Activated CD4-positive, CD25-positive, alpha-beta regulatory T cell (primary cell): ENCODE results near the gene EPB41L2.
"Not testable (repeated sequence)": the region's sequence is repeated elsewhere in the genome, so short reads cannot be mapped to it uniquely, and the experiment has no call there.

Experiments used
- DNase-seq, 4 experiments: peaks; one replicate each; lab custom pipeline; 2025; lab: John Stamatoyannopoulos, UW

Gene EPB41L2

DNA sequence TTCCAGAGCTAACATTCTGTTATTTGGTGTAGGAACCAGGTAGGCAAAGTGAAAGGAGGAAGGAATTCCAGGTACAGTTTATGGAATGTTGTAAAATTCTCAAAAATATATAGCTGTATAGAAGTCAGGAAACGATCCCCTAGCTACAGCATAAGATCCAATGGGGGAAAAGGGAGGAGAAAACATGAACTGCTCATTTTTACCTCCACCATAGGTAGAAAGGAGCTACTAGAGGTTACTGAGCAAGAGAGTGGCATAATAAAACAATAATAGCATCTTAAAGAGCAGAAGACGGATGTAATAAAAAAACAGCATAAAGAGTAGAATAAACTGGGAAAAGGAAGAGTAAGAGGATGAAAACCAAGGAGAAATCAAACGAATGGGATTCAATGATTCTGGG is 26.9 kb downstream of the EPB41L2 start:
- DNase-seq: no peak

DNA sequence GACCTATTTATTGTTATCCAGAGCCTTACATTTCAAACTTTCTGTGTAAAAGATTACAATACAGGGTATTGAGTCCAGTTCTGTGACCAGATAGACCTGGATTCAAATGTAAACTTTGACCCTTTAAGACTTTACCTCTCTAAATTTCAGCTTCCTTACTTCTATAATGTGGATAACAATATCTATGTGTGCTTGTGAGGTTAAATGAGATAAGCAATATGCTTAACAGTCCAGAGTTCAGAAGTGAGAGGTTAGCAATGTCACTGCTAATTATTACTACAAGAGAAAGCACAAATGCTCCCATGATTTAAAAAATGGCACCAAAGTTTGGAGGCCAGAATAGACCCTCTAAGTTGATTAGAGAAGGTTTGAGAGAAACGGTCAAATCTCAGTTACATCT is 27.5 kb downstream of the EPB41L2 start:
- no peak for DNase-seq

DNA sequence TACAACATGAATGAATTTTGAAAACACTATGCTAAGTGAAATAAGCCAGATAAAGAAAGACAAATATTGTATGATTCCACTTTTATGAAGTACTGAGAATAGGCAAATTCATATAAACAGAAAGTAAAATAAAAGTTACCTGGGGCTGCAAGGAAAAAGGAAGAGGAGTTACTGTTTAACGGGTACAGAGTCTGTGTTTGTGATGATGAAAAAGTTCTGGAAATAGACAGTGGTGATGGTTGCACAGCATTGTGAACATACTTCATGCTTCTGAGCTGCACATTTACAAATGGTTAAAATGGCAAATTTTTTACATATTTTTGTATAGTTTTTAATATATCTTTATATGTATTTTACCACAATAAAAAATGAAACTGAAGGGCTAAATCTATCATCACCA is 29.4 kb downstream of the EPB41L2 start:
- no peak for DNase-seq

DNA sequence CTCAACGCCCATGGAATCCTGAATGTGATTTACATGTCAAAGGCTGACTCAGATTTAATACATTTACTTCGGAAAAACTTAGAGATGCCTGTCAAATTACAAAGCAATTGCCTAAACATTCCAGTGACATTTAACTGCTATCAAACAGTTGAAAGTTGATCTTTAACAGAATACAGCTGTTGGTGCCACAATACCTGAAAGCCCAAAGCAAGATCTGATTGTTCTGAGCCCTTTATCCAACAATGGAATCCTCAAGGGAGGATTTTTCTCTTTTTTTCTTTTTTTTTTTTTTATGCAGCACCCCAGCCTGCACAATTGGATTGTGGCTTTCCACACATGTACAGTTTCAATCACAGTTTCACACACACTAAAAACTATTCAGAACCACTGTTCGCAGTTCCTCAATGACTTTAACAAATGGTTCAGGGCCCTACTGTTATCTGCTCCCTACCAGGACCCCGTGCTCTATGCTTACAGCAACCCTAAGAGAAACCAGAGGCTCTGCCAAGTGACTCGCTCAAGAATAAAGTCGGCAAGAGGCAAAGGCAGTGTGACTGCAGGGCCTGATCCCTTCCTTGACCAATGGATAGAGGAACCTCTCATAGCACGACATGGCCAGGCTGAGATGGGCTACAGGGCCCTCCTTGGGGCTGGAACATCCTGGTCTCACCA is 33.3 kb downstream of the EPB41L2 start:
- DNase-seq: no peak

DNA sequence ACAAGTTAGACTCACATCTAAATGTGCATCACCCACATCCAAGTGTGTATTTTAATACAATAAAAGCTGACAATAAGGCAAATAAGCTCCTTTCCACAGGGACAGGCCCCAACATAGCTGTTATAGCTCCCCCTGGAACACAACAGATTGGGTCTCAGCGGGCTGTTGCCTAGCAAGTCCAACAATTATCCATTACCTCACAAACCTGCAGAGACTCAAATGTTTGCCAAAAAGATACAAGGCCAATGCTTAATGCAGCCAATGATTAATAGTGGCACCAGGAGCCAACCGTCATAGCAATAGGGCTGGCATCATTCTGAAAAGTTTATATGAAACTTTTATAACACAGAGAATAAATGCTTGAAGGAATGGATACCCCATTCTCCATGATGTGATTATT is 35.7 kb downstream of the EPB41L2 start:
- DNase-seq: no peak

DNA sequence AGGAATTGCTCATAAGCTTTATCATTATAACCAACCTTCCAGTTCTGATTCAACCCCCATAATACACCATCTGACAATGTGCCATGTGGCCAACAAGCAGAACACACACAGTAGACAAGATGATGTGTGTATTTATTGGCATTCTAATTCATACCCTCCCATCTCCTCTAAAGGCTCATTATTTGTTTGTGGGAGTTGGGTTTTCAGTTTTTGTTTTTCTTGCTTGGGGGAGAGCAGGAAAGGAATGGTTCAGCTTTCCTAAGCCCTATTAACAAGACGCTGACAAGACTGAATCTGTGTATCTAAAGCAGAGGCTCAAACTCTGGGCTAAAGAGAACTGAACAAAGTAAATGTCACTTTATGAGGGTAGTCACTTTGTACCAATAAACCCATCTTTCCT is 36.8 kb downstream of the EPB41L2 start:
- no peak for DNase-seq

DNA sequence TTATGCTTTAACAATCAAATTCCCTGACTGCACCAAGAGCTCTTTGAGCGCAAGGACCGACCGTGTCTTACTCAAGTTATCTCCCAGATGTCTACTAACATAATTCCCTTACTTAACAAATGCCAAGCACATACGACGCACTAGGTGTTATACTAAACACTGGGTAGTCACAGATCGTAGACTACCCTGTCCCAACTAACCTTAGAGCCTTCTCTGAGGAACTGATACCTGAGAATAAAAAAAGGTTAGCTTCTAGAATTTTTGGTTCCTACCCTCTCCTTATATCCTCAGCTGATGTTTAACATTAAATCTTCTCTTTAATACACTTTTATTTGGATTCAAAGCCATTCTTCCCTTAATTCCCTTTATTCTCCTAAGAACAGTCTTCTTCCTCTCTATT is 38.5 kb downstream of the EPB41L2 start:
- no peak for DNase-seq

DNA sequence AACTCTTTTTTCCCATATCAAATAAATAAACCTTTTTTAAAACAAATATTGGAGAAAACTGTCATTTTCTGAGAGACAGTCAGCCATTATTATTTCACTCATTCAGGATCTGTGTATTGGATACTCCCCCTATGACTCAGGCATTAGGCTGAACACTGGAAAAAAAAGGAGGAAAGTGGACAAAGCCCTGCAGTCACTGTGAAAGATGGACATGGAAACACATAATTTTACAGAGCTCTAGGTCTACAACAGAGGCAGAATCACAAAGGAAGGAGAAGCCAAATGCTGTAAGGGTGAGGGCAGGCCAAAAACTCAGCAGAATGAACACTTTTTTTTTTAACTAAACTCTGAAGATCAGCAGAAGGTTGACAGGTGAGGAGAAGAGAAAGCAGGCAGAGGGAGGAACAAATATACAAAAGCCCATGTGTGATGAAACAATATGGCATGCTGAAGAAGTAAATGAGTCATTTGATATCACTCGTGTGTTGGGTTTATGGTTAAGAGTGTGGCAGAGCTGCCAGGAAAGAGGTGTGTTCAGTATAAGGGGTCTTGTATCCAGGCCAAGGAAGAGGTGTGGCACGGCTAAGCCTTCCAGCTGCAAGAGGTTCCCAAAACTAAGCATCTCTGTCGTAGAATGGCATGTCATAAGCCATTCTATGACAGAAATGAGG is 39.1 kb downstream of the EPB41L2 start:
- DNase-seq: no peak

DNA sequence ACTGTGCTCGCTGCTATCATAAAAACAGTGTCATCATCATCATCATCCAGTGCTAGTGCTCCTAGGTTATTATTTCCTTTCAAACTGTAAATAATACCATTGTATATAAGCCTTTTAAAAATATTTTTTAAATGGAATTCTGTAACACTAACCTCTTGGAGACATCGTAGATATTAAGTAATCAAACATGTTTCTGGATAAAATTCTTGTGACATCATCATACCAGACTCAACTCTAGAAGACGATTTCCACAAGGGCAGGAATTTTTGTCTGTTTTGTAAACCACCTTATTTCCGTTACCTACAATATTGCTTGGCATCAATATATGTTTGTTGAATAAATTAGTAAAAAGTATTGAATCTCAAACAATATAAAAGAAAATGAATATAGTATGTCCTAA is 40.4 kb downstream of the EPB41L2 start:
- DNase-seq: no peak

DNA sequence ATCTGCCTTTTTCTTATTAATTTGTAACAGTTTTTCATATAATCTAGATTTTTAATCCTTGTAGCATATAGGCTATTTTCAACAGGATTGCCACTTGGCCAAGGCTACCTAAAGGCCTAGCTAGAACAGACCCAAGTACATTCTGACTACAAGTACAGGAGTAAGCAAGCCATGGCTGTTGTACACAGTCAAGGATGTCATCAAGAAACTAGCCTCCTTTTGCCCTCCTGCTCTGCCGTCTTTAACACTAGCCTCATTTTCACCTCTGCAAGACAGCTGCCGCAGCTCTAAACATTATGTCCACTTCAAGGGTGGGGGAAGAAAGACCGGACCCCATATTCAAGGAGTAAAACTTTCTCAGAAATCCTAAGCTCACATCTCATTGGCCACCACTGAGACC is 45.1 kb downstream of the EPB41L2 start:
- no peak for DNase-seq

DNA sequence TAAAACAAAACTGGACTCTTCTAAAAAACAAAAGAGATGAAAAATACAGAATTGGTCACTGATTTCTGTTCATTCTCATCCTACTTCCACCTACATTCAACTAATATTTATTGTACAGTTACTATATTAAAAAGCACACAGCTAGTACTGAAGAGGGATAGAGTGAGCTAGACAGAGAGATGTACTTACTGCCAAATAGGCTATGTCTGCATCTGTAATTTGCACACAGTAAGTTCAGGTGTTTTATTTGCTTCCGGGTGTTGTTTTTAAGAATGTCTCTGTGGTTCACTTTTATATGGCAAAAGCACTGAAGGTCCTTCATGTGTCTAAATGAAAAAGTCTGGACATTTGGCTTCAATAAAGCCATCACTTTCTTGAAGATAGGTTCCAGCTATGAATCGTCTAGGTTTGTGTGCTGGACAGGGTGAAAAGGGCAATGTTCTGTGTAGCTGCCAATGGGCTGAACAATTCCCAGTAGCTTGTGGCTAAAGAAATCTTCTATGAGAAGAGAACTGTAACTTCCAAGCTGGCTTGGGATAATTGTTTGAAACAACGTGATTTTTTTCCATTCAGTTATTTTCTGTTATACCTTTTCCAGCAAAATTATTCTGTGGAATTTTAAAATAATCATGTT is 47.3 kb downstream of the EPB41L2 start:
- no peak for DNase-seq

DNA sequence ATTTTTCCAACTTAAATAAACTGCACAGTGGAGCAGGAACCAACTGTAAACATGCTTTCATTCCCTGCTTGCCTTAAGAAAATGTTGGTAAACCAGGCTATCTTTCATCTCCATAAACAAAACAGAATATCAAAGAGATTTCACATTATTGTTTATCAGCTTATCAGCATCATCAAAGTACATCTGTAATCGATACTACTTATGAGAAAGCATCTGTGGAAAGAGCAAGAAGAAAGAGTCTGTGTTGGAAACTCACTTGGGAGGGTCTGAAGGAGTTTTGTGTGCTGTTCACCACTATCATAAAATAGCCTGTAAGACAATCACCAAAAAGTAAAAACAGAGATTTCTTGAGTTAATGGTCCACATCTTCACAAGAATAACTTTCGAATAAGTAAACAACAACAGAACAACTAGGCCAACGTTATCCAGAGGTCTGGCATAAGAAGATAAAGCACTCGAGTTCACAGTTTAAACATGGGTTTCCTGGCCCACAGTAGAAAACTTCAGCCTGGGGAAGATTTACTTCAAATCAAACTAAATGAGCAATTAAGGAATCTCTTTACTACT is 47.9 kb downstream of the EPB41L2 start:
- no peak for DNase-seq

DNA sequence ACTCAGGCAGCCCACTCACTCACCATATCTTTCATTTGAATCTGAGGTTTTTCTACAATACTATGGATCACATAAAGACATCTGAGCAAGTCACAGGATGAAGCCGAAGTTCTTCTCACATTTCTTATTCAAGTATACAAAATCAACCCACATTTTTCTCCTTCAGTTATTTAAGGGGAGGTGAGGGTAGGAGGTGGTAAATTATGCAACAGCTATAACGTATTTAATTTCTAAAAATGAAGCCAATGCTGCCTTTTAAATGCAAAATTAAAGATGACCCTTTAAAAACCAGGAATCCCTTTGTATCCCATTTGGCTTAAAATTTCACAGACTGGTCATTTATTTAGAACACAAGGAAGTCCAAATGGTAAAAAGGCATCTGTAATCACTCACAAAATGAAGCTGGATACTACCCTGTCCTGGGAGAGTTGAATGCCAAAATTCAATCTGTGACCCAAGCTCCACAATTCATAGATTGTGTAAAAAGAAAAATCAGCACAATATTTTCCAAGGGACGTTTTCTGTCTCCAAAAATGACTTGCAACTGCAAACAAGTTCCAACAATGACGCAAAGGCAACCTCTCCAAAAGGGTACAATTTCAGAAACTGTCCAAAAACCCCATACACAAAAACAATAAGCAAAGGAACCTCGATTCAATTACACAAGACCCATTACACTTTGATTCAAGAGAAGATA is 48.8 kb downstream of the EPB41L2 start:
- no peak for DNase-seq

DNA sequence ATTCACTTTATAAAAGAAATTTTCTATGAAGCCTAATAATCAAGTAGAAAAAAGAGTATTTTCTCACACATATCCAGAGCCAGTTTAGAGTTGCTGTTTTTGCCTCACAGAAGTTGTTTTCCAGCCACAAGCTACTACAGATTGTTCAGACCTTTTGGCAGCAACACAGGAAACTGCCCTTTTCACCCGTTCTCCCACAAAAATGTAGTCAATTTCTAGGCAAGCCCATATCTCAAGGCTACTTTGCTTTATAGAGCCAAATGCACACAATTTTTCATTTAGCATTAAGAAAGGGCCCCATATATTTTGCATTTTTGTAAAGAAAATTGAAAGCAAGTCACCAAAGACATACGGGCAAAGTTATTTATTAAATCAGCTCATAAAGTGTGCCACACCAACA is 49.5 kb downstream of the EPB41L2 start:
- DNase-seq: no peak

DNA sequence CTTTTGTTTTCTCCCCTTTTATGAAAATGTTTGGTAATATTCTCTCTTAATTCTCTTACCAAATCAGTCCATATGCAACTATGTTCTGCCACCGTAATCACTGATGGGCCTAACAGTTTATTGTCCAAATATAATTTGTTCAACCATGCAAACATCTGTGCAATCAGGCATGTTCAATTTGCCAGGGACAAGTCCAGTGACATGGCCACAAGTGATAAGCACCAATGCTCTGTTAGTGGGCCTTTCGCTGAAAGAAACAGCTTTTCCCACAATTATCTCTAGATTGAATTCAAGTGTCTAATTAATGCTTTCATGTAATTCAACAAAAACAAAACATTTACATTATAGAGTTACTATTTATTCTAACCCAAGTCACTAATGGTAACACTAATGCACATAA is 53.3 kb downstream of the EPB41L2 start:
- DNase-seq: no peak

DNA sequence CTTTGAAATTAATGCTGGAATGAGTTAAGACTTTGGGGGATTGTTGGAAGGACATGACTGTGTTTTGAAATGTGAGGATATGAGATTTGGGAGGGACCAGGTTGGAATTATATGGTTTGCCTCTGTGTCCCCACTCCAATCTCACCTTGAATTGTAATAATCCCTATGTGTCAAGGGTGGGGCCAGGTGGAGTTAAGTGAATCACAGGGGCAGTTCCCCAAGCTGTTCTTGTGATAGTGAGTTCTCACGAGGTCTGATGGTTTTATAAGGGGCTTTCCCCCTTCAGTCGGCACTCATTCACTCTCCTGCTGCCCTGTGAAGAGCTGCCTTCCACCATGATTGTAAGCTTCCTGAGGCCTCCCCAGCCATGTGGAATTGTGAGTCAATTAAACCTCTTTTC is 54.1 kb downstream of the EPB41L2 start:
- DNase-seq: not testable (repeated sequence)

DNA sequence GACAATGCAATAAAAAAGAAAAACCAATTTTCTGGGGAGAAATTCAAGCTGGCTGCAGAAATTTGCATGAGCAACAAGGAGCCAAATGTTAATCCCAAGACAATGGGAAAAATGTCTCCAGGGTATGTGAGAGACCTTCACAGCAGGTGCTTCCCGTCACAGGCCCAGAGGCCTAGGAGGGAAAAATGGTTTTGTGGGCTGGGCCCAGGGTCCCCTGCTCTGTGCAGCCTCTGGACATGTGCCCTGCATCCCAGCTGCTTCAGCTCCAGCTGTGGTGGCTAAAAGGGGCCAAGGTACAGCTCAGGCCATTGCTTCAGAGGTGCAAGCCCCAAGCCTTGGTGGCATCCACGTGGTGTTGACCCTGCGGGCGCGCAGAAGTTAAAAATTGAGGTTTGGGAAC is 55.1 kb downstream of the EPB41L2 start:
- DNase-seq: not testable (repeated sequence)

DNA sequence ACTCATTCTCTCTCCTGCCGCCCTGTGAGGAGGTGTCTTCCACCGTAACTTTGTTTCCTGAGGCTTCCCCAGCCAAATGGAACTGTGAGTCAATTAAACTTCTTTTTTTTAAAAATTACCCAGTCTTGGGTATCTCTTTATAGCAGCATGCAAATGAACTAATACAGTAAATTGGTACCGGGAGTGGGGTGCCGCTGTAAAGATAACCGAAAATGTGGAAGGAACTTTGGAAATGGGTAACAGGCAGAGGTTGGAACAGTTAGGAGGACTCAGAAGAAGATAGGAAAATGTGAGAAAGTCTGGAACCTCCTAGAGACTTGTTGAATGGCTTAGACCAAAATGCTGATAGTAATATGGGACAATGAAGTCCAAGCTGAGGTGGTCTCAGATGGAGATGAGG is 55.8 kb downstream of the EPB41L2 start:
- no peak for DNase-seq

DNA sequence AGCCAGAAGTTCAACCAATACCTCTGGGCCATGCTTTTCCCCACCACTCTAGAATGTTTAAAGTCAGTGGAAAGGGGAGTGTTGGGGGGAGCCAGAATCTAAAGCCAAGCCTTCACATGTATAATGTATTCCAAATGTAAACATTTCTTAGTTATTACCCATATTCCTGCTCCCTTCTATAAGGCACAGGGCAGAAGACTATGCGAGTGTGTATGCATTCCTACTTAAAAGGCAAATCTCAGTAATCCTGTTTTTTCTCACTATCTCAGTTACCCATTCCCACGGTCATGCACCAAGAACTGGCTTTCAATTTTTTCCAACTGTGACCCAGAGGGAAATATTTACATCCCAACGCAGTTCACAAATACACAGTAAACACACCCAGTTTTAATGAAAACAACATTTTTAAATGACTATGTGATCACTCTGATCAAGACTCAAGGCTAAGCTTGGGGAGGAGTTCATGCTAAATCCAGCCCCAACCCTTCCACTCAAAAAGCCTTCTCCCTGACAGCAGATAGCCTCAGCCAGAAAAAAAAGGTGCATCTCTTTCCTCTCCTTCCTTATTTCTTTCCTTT is 57.5 kb downstream of the EPB41L2 start:
- DNase-seq: no peak

DNA sequence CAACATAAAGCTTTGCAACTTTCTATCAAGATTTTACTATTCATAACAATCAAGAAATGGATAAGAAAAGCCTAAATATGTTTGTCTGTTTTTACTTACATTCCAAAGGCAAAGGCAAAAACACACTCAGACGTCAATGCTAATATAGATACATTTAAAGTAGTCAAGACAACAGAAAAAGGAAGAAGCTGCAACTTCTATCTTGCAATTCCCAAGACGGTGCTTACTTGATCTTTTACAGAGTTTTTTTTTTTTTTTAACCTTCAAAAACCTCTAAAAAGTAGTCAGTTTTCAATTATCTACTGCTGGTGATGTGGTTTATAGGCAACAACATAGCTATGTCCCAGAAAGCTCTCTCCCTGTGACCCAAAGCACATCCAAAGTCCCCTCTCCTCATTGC is 58.1 kb downstream of the EPB41L2 start:
- DNase-seq: no peak

DNA sequence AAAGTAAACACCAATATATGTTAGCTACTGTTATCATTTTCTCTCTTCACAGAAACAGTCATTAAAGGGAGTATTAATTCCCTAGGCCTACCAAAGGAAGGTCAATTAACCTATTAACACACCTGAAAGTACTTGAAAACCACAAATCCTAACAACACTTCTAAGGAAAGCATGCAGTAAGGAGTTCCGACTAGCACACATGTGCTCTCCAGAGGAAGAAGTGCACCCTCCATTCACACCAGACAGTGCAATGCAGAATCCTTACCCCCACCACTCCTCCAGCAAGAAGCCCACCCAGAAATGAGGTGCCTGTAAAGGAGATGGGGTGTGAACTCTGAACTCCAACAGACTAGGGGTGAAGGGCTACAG is 58.7 kb downstream of the EPB41L2 start:
- DNase-seq: no peak
